ENCODE measurements around the gene STX16.
"Not testable (repeated sequence)": the region's sequence is repeated elsewhere in the genome, so short reads cannot be mapped to it uniquely, and the experiment has no call there.

STX16 gene

DNA sequence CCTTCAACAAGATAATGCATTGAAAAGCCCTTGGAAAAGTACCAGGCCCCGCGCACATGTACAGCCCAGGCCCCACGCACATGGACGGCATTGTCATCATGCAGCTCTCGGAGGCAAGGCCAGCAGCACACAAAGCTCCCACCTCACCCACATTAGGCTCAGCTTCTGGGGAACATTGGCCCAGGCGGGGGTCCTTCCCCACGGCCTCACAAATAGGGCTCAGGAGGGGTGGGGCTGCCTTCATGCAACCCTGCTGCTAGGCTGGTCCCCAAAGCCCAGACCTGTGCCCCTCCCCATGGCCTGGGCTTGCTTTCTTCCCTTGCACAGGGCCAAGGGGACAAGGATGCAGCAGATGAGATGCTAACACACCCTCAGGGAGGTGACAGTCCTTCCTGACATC is 68.2 kb downstream of the STX16 start:
- no peak for DNase-seq (ENCODE audit: low read depth in 1 of 2, low spot score in 1 of 2)
- in situ Hi-C loops (cut with HindIII; ENCODE audit: low pct_unique_long_range_greater_than_20kb, low sequenced_read_pairs): no loop called here

DNA sequence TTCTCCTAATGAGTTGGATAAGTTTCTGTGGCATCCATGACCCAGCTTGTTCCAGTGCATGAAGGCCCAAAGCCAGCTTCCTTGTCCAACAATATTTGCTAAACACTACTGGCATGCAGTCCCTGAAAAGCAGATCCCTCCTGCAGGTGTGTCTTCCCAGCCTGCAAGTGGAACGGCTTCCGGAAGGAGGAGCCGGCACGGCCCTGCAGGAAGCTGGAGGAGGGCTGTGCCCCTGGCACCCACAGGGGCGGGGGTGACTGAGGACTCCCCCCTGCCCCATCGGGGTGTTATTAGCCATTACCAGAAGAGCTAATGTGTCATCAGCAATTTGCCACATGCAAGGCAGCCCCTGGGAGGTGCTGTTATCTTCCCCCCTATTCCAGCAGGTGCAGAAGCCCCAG is 68.9 kb downstream of the STX16 start:
- in situ Hi-C loops (cut with HindIII; ENCODE audit: low pct_unique_long_range_greater_than_20kb, low sequenced_read_pairs): no loop called here
- peak; percentile 51 to 59 for DNase-seq (ENCODE audit: low read depth in 1 of 2, low spot score in 1 of 2)

More for the DNA sequence above, 68.2 kb downstream of the STX16 start:
- TF ChIP-seq JUND (IDR thresholded peaks at IDR 0.05; ENCODE audit: low read depth): no peak

DNA sequence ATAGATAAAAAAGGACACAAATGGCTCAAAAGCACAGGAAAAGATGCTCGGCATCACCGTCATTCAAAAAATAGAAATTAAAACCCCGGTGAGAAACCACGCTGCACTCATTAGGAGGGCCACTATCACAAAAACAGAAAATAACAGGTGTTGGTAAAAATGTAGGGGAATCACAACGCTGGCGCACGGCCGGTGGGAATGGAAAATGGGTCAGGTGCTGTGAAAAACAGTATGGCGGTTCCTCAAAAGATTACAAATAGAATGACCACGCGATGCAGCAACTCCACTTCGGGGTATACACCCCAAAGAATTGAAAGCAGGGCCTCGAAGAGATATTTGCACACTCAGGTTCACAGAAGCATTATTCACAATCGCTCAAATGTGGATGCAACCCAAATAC is 69.8 kb downstream of the STX16 start:
- DNase-seq (ENCODE audit: low read depth in 1 of 2, low spot score in 1 of 2): no peak
- no peak for TF ChIP-seq JUND (IDR thresholded peaks at IDR 0.05; ENCODE audit: low read depth)
- in situ Hi-C loops (cut with HindIII; ENCODE audit: low pct_unique_long_range_greater_than_20kb, low sequenced_read_pairs): no loop called here

More for the DNA sequence above, 68.9 kb downstream of the STX16 start:
- TF ChIP-seq JUND (IDR thresholded peaks at IDR 0.05; ENCODE audit: low read depth): no peak

GRCh38 chr20:58721951-58722778 is 71.1 kb downstream of the STX16 start:
- no peak for TF ChIP-seq JUND (IDR thresholded peaks at IDR 0.05; ENCODE audit: low read depth)
- in situ Hi-C loops (cut with HindIII; ENCODE audit: low pct_unique_long_range_greater_than_20kb, low sequenced_read_pairs): no loop called here
- DNase-seq (ENCODE audit: low read depth in 1 of 2, low spot score in 1 of 2): no peak

- in situ Hi-C loops (cut with HindIII; ENCODE audit: low pct_unique_long_range_greater_than_20kb, low sequenced_read_pairs): no loop called here
- DNase-seq (ENCODE audit: low read depth in 1 of 2, low spot score in 1 of 2): no peak
- no peak for TF ChIP-seq JUND (IDR thresholded peaks at IDR 0.05; ENCODE audit: low read depth)
These were observed 72.0 kb downstream of the STX16 start for GRCh38 chr20:58722877-58723627.

DNA sequence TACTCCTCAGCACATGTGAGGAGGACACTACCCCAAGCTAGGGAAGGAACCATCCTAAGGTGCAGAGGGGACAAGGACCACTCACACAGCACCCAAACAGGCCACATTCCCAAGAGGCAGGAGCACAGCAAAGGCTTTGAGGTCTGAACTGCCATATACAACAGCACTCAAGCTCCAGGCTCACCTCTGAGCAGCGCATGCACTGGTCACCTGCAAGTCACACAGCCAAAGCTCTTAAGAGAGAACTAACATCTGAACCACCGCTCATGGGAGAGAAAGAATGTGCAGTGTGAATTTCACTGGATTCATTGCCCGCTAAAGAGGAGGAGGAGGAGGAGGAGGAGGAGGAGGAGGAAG is 72.5 kb downstream of the STX16 start:
- DNase-seq (ENCODE audit: low read depth in 1 of 2, low spot score in 1 of 2): no peak
- in situ Hi-C loops (cut with HindIII; ENCODE audit: low pct_unique_long_range_greater_than_20kb, low sequenced_read_pairs): no loop called here
- TF ChIP-seq JUND (IDR thresholded peaks at IDR 0.05; ENCODE audit: low read depth): no peak

- DNase-seq (ENCODE audit: low read depth in 1 of 2, low spot score in 1 of 2); in situ Hi-C loops (cut with HindIII; ENCODE audit: low pct_unique_long_range_greater_than_20kb, low sequenced_read_pairs): not testable (repeated sequence)
These were observed 75.1 kb downstream of the STX16 start for GRCh38 chr20:58726156-58726555.
